ENCODE measurements around the gene KATNIP.

KATNIP gene

GRCh38 chr16:27549746-27550581, at the start of gene KATNIP, which contains the start of gene GTF3C1:
TSS of gene KATNIP (plus strand) at chr16:27550144. CDS start at chr16:27550171, 27 bp downstream.
TSS of gene GTF3C1 (minus strand) at chr16:27549913. CDS start at chr16:27549890, 23 bp downstream.
- peak; percentile 100 for DNase-seq

- DNase-seq = no peak
Measured at GRCh38 chr16:27500801-27501200, 49.1 kb upstream of the KATNIP start.

DNA sequence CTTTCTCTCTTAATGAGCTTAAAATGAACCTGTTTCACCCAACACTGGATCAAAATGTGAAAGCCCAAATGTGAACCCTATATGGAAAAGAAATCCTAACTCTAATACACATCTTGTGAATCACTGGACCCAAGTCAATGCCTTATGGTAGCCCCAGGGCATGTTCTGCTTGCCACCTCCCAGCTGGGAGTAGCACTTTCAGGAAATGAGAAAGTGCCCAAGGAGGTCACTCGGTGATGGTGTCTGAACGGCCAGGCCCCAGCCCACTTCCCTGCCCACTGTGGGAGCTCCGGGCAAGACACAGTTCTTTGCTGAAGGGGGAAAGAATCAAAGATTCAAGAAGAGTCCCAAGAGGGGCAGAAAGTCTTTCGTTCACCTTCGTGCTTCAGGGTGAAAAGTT, 46.3 kb upstream of the KATNIP start:
- no peak for DNase-seq

DNA sequence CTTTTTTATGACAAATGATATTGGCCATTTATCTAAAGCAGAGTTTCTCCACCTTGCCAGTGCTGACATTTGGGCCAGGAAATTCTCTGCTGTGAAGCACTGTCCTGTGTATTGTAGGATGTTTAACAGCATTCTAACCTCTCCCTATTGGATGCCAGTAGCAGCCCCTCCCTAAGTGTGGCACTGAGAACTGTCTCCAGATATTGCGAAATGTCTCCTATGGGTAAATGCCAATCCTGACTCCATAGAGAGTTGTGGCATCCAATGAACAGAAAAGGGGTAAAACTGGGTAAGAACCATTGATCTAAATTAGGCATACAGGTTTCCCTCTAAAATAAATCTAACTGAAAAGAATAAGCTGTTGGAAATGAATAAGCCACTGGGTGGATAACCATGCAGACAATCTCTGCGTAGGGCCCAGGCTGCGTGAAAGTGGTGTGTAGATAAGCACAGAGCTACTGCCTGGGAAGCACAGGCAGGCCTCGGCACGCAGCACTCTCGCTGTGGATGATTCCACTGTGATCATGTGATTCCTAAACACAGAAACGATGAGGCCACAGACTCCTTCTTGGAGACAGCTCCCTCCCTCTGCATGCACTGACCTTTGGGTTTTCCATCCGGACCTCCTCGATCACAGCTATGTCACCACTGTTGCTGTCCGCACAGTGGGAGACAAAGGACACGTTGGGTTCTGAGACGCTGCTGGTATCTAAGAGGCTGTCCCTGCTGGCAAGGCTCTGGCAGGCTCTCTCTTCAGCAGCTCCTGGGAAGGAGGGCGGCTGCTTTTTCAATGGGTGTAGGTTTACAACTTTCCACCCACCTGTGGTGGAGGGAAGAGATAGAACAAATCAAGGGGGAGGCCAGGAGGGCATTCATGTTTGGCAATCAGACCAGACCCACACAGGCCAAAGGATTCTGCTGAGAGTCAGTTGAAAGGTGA, 44.4 kb upstream of the KATNIP start:
- DNase-seq = no peak

DNA sequence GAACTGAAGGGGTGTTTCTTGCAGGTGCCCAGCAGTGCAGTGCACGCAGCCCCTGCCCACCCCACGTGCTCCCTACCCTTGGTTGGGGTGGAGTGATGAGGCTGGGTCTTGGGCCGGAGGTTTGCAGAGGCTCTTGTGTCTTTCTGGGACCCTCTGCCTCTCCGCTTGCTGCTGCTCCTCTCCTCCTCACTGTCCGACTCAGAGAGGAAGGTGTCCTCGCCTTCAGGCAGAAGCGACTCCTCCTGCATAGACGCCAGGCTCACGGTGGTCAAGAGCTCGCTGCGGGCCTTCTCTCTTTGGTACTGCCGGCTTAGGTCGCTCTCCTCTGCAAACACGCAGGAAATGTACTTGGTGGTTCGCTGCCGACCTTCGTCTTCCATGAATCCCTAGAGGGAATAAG, 43.2 kb upstream of the KATNIP start:
- DNase-seq = no peak

- no peak for DNase-seq
Measured at GRCh38 chr16:27508476-27508875, 41.5 kb upstream of the KATNIP start.

DNA sequence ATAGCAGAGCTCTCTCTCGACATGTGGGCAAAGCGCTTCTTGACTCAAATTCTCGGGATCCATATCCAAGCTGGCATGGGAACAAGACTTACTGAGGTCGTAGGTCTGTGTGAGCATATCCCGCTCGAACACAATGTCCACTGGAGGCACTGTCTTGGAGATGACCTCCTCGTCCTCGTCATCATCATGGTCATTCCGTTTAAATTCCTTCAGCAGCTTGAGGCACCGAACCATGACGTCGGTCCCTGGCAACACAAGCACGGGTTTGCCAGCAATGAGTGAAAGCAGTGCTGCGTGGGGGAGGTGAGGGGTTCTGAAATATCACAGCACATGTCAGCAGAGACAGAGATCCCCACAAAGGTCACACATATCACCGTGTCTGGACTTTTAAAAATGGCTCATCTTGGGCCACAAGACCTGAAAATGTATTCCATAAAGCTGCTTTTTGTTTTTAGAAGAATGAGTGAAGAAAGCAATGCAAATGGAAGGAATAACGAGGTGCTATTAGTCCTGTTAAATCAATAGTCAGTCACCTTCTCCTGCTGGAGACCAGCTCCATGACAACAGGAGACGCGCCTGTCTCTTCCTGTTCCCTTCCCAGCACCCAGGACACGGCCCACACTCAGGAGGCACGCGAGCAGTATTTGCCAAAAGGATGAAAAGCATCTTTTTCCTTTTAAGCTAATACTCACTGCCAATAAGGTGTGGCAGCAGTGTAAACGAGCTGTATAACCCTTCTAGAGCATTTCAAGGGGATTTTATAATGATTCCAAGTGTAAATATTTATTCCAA, 38.1 kb upstream of the KATNIP start:
- DNase-seq = no peak

- no peak for DNase-seq
Measured at GRCh38 chr16:27514806-27515205, 35.1 kb upstream of the KATNIP start.

GRCh38 chr16:27515874-27516353, 34.0 kb upstream of the KATNIP start:
- DNase-seq = peak; percentile 5

DNA sequence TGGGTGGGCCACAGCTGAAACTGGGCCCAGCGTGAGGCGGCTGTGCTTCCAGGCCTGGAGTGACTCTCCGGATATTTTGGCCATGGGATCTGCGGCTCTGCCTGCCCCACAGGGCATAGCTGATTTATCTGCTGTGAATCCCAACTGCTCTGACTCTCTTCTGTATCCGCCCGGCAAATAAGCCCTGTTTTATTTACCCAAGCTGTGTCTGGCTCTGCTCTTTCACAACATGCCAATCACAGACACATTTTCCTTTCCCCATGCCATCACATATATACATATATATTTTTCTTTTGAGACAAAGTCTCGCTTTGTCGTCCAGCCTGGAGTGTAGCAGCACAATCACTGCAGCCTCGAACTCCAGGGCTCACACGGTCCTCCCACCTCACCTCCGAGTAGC, 33.6 kb upstream of the KATNIP start:
- DNase-seq = no peak

DNA sequence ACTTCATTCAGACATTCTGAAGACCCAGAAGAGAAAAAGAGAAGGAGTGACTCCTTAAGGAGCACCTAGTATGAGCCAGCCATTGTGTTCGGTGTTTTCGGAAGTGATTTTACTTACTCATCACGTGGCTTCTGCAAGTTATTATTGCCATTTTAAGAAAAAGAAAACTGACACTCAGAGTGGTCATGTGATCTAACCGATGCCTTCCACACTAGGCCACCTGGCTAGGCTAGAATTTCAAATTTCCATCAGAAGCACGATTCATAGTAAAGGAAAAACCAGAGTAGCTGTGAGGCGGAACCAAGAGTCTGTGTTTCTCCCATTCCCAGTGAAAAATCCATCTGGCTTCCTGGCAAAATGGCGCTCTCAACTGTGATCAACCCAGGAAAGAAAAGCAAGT, 32.3 kb upstream of the KATNIP start:
- no peak for DNase-seq

DNA sequence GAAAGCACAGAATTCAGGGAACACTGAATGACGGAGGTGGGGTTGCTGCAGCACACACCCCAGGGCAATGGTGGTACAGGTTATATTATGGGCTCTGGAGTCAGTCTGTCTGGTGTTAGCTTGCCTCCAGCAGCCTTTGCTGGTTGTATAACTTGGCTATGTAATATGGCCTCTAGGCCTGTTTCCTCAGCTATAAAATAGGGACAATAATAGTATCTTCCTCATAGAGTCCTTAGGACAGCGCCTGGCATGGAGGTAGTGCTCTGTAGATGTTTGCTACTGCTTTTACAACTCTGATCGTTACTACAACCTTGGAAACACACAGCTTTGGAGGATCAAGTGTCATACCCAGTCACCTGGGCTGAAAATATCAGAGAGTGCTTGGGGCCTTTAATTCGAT, 31.7 kb upstream of the KATNIP start:
- no peak for DNase-seq

GRCh38 chr16:27520982-27521673, 28.8 kb upstream of the KATNIP start:
- DNase-seq = no peak

- DNase-seq = no peak
Measured at GRCh38 chr16:27522173-27522707, 27.7 kb upstream of the KATNIP start.

- no peak for DNase-seq
Measured at GRCh38 chr16:27526180-27526579, 23.8 kb upstream of the KATNIP start.

DNA sequence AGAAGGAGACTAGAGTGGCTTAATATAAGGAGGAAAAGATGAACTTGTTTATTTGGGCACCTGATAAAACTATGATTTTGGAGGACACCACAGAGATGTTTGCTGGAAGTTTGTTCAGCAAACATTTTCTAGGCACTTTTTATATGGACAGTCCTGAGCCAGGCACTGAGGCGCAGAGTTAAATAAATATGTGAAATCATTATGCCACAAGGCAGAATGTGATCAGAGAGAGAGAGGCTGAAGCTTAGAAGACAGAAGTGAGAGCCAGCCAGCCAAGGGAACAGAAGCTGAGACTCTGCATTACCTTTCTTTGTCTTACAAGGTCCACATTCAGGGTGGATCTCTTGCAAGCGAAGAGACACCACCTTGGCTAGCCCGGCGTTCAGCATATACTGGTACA, 21.6 kb upstream of the KATNIP start:
- no peak for DNase-seq

GRCh38 chr16:27529962-27530361, 20.0 kb upstream of the KATNIP start:
- no peak for DNase-seq

- DNase-seq = no peak
Measured at GRCh38 chr16:27531186-27531585, 18.8 kb upstream of the KATNIP start.

- DNase-seq = no peak
Measured at GRCh38 chr16:27531826-27532800, 17.8 kb upstream of the KATNIP start.

GRCh38 chr16:27534256-27534655, 15.7 kb upstream of the KATNIP start:
- DNase-seq = no peak

- DNase-seq = no peak
Measured at GRCh38 chr16:27538528-27538927, 11.4 kb upstream of the KATNIP start.

All from stimulated activated CD4-positive, alpha-beta T cell treated with anti-CD3 and anti-CD28 coated beads, Interleukin-4, amount 100 ng/mL, for 24 hours (primary cell).